Astrocyte (in vitro differentiated cells and primary cell): Measurements from ENCODE around the gene MEN1. TPM values are rescaled to one million over a fixed set of nuclear protein-coding genes. Genes with fewer than 3 reads are reported as not detected.

Experiments used
- DNase-seq: peaks from one replicate; pipeline ENCODE4 v3.0.0-alpha.2; 2010; ENCODE audit warnings: low read depth
- FAIRE-seq: peaks from 2 replicates; lab custom pipeline; 2011; peaks lifted over from hg19 to GRCh38; lab: Jason Lieb, UNC
- H2AFZ ChIP-seq: 2 replicates; pipeline ENCODE4 v1.6.0; 2012; ENCODE audit warnings: low read depth, low read length, inconsistent platforms
- H3K27ac ChIP-seq: 2 replicates; pipeline ENCODE4 v1.5.1; 2011; ENCODE audit warnings: low read depth, low read length, inconsistent platforms
- H3K27me3 ChIP-seq: 2 replicates; pipeline ENCODE4 v1.6.0; 2011; ENCODE audit warnings: low read length, inconsistent platforms; ENCODE audit not compliant: insufficient read depth
- H3K36me3 ChIP-seq: 2 replicates; pipeline ENCODE4 v1.5.1; 2011; ENCODE audit warnings: low read length, inconsistent platforms; ENCODE audit not compliant: insufficient read depth
- H3K4me1 ChIP-seq: 2 replicates; pipeline ENCODE4 v1.5.1; 2011; ENCODE audit warnings: low read length, inconsistent platforms; ENCODE audit not compliant: insufficient read depth
- H3K4me2 ChIP-seq: 2 replicates; pipeline ENCODE4 v1.6.0; 2012; ENCODE audit warnings: low read length, inconsistent platforms
- H3K4me3 ChIP-seq: 2 replicates; pipeline ENCODE4 v1.5.1; 2011; ENCODE audit warnings: low read depth, mild to moderate bottlenecking, low read length, inconsistent platforms; ENCODE audit not compliant: insufficient read depth
- H3K79me2 ChIP-seq: 2 replicates; pipeline ENCODE4 v1.6.0; 2012; ENCODE audit warnings: mild to moderate bottlenecking, low read length, inconsistent platforms; ENCODE audit not compliant: insufficient read depth
- H3K9ac ChIP-seq: 2 replicates; pipeline ENCODE4 v1.6.0; 2012; ENCODE audit warnings: mild to moderate bottlenecking, low read length, inconsistent platforms
- H3K9me3 ChIP-seq: 2 replicates; pipeline ENCODE4 v1.5.1; 2012; ENCODE audit warnings: low read depth, mild to moderate bottlenecking, low read length, inconsistent platforms; ENCODE audit not compliant: insufficient read depth
- H4K20me1 ChIP-seq: 2 replicates; pipeline ENCODE4 v1.6.0; 2012; ENCODE audit warnings: low read length, inconsistent platforms; ENCODE audit not compliant: insufficient read depth
- H3K27ac Mint-ChIP-seq: one replicate; pipeline ENCODE4 v1.8.0; 2021; ENCODE audit warnings: mild to moderate bottlenecking, mixed read lengths; ENCODE audit not compliant: unreplicated experiment
- H3K27me3 Mint-ChIP-seq: one replicate; pipeline ENCODE4 v1.8.0; 2021; ENCODE audit warnings: low read depth, mixed read lengths; ENCODE audit not compliant: unreplicated experiment
- H3K36me3 Mint-ChIP-seq: one replicate; pipeline ENCODE4 v1.8.0; 2021; ENCODE audit warnings: low read depth, mixed read lengths; ENCODE audit not compliant: unreplicated experiment
- H3K4me1 Mint-ChIP-seq: one replicate; pipeline ENCODE4 v1.8.0; 2021; ENCODE audit warnings: low read depth, mixed read lengths; ENCODE audit not compliant: unreplicated experiment
- H3K4me3 Mint-ChIP-seq: one replicate; pipeline ENCODE4 v1.8.0; 2021; ENCODE audit warnings: mild to moderate bottlenecking, moderate library complexity, mixed read lengths; ENCODE audit not compliant: unreplicated experiment
- H3K9me3 Mint-ChIP-seq: one replicate; pipeline ENCODE4 v1.8.0; 2021; ENCODE audit warnings: mild to moderate bottlenecking, mixed read lengths; ENCODE audit not compliant: unreplicated experiment
- CTCF ChIP-seq: IDR thresholded peaks from 2 replicates; pipeline ENCODE4 v1.5.1; 2011; ENCODE audit warnings: low read depth, mild to moderate bottlenecking, inconsistent platforms, low read length, moderate library complexity; ENCODE audit not compliant: insufficient read depth
- EZH2 ChIP-seq: IDR thresholded peaks from 2 replicates; pipeline ENCODE4 v1.6.1; 2012; ENCODE audit warnings: mild to moderate bottlenecking, low read length, inconsistent platforms; ENCODE audit not compliant: insufficient read depth
- total RNA-seq: library from RNA; stranded (reverse); gene quantifications from 2 replicates; pipeline ENCODE4 v1.2.1, GENCODE V29; 2021

The MEN1 gene
- total RNA-seq, 1 donor from 2014 or later: 26.0 TPM

- H3K9me3 Mint-ChIP-seq: no peaks in the 10 kb centered on the region
Observed at GRCh38 chr11:64757549-64758329, 52.6 kb downstream of the MEN1 start.

GRCh38 chr11:64755681-64756361 is 54.5 kb downstream of the MEN1 start:
- H3K27ac ChIP-seq: no peak overlapping the region
- Mint-ChIP-seq H3K36me3 (peaks cover 6% of the 10 kb centered on the region), H3K4me1 (peaks cover 7% of the 10 kb centered on the region), H3K9me3 (no peaks in the 10 kb centered on the region), H3K27ac (no peak overlapping the region), H3K4me3 (no peak overlapping the region), H3K27me3 (peaks cover 17% of the 10 kb centered on the region)
- FAIRE-seq: no peak
- H3K9ac ChIP-seq: no peak overlapping the region
- H3K4me3 ChIP-seq: no peak overlapping the region
- no peaks in the 10 kb centered on the region for H3K36me3 ChIP-seq
- peaks cover 10% of the 10 kb centered on the region for H4K20me1 ChIP-seq
- no peak overlapping the region for H2AFZ ChIP-seq
- no peaks in the 10 kb centered on the region for H3K9me3 ChIP-seq
- no peak for DNase-seq
- no peaks in the 10 kb centered on the region for H3K27me3 ChIP-seq
- no peaks in the 10 kb centered on the region for H3K79me2 ChIP-seq
- H3K4me1 ChIP-seq: no peaks in the 10 kb centered on the region
- no peak for TF ChIP-seq CTCF
- TF ChIP-seq EZH2: no peak
- H3K4me2 ChIP-seq: no peak overlapping the region

More at GRCh38 chr11:64757549-64758329, 52.6 kb downstream of the MEN1 start:
- no peak overlapping the region for H3K4me3 Mint-ChIP-seq
- H3K27ac Mint-ChIP-seq: no peak overlapping the region
- FAIRE-seq: no peak
- no peak overlapping the region for H3K27ac ChIP-seq
- H3K27me3 ChIP-seq: no peaks in the 10 kb centered on the region
- DNase-seq: no peak
- H3K4me1 Mint-ChIP-seq: peaks cover 17% of the 10 kb centered on the region
- peaks cover 6% of the 10 kb centered on the region for H3K36me3 ChIP-seq
- no peaks in the 10 kb centered on the region for H3K79me2 ChIP-seq
- H2AFZ ChIP-seq: no peak overlapping the region
- no peaks in the 10 kb centered on the region for H3K9me3 ChIP-seq
- no peak overlapping the region for H3K9ac ChIP-seq
- H3K4me1 ChIP-seq: peaks cover 3% of the 10 kb centered on the region
- TF ChIP-seq CTCF (no peak), EZH2 (no peak)
- H3K4me3 ChIP-seq: no peak overlapping the region
- peaks cover 10% of the 10 kb centered on the region for H3K27me3 Mint-ChIP-seq
- H3K36me3 Mint-ChIP-seq: peaks cover 9% of the 10 kb centered on the region
- H4K20me1 ChIP-seq: peaks cover 23% of the 10 kb centered on the region
- H3K4me2 ChIP-seq: no peak overlapping the region
